ENCODE measurements around the gene ZNF281.

GRCh38 chr1:200435200-200435780, 25.5 kb upstream of the ZNF281 start:
- TF ChIP-seq CTCF (conservative IDR thresholded peaks at IDR 0.05; ENCODE audit: low read depth, low read length) (no peak), CHD1 (IDR thresholded peaks at IDR 0.05; ENCODE audit: low read depth, low read length) (no peak), RFX5 (IDR thresholded peaks at IDR 0.05; ENCODE audit: low read depth, low read length) (no peak), MAZ (IDR thresholded peaks at IDR 0.05; ENCODE audit: borderline replicate concordance, low read depth, low read length) (no peak), RAD21 (IDR thresholded peaks at IDR 0.05; ENCODE audit: low read length) (no peak)
